ENCODE results near the gene KRT76. TPM values are rescaled to one million over a fixed set of nuclear protein-coding genes. Genes with fewer than 3 reads are reported as not detected.

KRT76 gene
- total RNA-seq, 1 donor from 2014 or later = not detected

DNA sequence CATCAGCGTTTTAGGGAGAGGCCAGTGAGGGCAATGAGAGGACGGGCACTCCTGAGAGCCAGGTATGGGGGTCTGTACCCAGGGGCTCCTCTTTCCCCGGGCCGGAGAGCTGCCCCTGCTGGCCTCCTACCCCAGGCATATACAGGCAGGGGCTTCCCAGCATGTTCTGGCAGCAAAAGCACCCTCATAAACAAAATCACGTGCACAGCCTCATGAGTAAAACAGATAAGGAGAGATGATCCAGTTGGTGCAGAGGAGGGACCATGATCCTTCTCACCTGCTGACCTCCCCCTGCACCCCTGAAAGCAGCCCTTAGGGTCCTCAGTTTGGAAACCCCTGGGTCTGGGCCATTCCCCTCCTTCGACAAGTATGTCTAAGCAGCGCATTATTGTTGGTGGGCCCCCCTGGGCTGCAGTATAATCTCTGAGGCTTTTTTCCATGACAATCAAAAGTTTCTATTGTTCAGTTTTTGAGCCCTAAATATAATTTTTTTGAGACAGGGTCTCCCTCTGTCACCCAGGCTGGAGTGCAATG is 41.8 kb upstream of the KRT76 start:
- no peak overlapping the region for H3K4me3 ChIP-seq
- intact Hi-C loops (cut with micrococcal nuclease) = no loop called here
- H3K9me3 ChIP-seq (replicated peaks) = no peaks in the 10 kb centered on the region
- no peaks in the 10 kb centered on the region for H3K36me3 ChIP-seq
- H3K27me3 ChIP-seq (ENCODE audit: low read depth) = peaks cover 60% of the 10 kb centered on the region
- DNase-seq = no peak
- no peak overlapping the region for H3K27ac ChIP-seq (replicated peaks)
- TF ChIP-seq, protein P1, sequence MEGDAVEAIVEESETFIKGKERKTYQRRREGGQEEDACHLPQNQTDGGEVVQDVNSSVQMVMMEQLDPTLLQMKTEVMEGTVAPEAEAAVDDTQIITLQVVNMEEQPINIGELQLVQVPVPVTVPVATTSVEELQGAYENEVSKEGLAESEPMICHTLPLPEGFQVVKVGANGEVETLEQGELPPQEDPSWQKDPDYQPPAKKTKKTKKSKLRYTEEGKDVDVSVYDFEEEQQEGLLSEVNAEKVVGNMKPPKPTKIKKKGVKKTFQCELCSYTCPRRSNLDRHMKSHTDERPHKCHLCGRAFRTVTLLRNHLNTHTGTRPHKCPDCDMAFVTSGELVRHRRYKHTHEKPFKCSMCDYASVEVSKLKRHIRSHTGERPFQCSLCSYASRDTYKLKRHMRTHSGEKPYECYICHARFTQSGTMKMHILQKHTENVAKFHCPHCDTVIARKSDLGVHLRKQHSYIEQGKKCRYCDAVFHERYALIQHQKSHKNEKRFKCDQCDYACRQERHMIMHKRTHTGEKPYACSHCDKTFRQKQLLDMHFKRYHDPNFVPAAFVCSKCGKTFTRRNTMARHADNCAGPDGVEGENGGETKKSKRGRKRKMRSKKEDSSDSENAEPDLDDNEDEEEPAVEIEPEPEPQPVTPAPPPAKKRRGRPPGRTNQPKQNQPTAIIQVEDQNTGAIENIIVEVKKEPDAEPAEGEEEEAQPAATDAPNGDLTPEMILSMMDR (IDR thresholded peaks at IDR 0.05; ENCODE audit: borderline replicate concordance) = no peak
- H3K4me1 ChIP-seq = peaks cover 5% of the 10 kb centered on the region

DNA sequence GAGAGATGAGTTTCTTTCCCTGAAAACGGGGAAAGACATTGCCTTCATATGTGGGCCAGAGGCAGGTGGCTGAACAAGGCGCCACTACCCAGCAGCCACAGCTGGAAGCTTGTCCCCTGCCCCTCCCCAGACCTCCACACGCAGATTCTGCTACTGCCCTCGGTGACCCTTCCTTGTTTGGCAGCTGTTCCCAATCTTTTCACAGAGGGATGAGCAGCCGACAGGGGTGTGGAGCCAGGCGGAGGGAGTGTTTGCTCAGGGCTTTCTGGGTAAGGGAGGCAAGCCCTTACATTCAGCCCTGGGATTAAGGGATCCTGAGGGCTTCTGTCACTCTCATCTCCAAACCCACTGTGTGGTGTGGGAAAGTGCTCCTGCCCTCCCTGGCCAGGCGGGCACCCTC is 41.2 kb upstream of the KRT76 start:
- Histone ChIP-seq H3K4me3 (no peak overlapping the region), H3K4me1 (peaks cover 6% of the 10 kb centered on the region), H3K27ac (replicated peaks) (no peak overlapping the region), H3K36me3 (no peaks in the 10 kb centered on the region), H3K9me3 (replicated peaks) (no peaks in the 10 kb centered on the region), H3K27me3 (ENCODE audit: low read depth) (peaks cover 60% of the 10 kb centered on the region)
- DNase-seq = no peak
- intact Hi-C loops (cut with micrococcal nuclease) = no loop called here
- TF ChIP-seq, protein P1 (IDR thresholded peaks at IDR 0.05; ENCODE audit: borderline replicate concordance) = no peak

DNA sequence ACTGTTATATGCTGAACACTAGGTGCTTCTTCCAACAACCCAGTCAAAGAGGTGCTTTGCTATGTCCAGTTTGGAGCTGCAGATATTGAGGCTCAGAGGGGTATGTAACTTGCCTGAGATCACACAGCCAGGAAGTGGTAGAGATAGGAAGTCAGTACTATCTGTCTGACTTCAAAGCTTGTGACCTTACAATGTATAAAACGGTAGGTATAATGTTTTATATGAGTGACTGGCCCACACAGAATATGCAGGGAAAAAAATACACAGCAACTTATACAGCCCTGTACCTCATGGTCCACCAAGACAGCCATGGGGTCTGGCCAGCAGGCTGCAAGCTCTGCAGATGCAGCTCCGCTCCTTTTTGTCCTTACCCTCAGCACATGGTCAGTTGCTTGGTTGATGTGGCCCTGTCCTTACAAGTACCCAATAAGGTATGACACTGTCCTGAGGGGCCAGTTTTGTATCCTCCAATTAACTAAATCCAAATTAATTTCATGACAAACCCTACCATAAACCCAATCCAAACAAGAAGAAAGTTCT is 40.6 kb upstream of the KRT76 start:
- Histone ChIP-seq H3K36me3 (no peaks in the 10 kb centered on the region), H3K27ac (replicated peaks) (no peak overlapping the region), H3K4me1 (peaks cover 6% of the 10 kb centered on the region), H3K27me3 (ENCODE audit: low read depth) (peaks cover 56% of the 10 kb centered on the region), H3K4me3 (no peak overlapping the region), H3K9me3 (replicated peaks) (no peaks in the 10 kb centered on the region)
- intact Hi-C loops (cut with micrococcal nuclease) = no loop called here
- no peak for DNase-seq
- TF ChIP-seq, protein P1 (IDR thresholded peaks at IDR 0.05; ENCODE audit: borderline replicate concordance) = no peak

DNA sequence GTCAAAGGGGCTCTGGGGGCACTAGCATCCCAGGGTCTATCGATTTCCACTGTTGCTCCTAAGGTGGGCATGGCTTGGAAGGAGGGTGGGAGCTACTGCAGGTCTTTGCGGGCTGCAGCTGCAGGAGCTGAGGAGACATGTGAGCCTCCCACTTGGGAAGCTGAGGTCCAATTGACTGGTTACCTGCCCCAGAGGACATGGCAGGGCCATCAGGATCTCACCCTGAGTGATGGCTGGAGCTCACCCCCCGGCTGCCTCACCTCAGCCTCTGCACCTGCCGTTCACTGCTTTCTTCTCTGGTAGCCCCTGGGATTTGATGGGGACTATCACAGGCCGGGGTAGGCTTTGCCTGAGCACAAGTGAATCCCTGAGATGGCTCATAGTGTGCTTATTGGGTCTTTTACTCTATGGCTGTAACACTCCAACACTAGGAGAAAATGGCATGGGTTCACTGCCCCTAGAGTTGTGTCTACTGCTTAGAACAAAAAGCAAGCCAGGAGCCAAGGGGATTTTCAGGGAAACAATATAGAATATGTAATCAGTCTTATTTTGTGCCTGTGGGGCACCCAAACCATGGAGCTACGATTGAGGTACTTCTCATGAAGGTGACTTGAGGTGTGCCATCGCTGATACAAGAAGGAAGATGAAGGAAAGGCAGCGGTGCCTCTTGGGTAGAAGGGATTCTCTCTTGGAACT is 40.0 kb upstream of the KRT76 start:
- peaks cover 6% of the 10 kb centered on the region for H3K4me1 ChIP-seq
- no peak for DNase-seq
- intact Hi-C loops (cut with micrococcal nuclease) = no loop called here
- no peaks in the 10 kb centered on the region for H3K36me3 ChIP-seq
- no peak overlapping the region for H3K27ac ChIP-seq (replicated peaks)
- H3K4me3 ChIP-seq = no peak overlapping the region
- no peaks in the 10 kb centered on the region for H3K9me3 ChIP-seq (replicated peaks)
- TF ChIP-seq, protein P1 (IDR thresholded peaks at IDR 0.05; ENCODE audit: borderline replicate concordance) = no peak
- peaks cover 56% of the 10 kb centered on the region for H3K27me3 ChIP-seq (ENCODE audit: low read depth)

DNA sequence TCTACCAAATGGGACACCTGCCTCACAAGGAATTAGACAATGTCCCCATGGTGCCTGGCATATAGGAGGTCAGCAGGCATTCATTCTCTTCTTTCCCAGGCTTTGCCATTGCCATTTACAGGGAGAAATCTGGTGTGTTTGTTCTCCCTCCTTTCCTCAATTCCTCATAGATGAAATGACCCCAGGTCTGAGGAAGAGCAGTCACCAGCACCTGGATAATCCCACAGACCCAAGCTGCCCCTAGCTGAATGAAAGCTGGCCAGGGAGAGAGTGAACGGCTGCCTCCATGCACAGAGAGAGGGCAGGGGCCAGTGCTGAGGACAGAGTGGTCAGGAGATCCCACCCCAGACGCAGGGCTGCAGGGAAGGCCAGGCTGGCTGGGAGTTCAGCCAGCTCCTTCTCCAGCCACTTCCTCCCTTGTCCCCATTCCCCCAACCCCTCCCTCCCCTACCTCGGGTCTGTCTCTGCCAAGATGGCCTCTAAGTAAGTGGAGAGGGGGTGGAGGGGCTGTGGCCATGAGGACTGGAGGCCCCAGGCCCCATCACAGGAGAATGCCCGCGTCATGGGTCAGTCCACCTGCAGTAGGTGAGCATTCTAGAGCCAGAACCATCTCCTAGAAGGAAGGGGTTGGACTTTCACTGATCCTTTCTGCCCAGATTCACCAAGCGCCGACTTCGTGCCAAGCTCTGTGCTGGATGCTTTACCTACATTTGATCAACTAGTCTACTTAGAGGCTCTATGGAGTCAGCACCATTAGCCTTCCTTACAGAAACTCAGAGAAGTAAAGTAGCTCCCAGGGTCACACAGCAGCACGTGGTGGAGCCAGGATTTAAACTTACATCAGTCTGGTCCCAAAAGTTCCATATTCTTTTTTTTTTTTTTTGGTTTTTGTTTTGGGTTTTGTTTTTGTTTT is 38.8 kb upstream of the KRT76 start:
- Histone ChIP-seq H3K9me3 (replicated peaks) (no peaks in the 10 kb centered on the region), H3K4me3 (no peak overlapping the region), H3K27me3 (ENCODE audit: low read depth) (peaks cover 45% of the 10 kb centered on the region), H3K36me3 (no peaks in the 10 kb centered on the region), H3K4me1 (peaks cover 6% of the 10 kb centered on the region), H3K27ac (replicated peaks) (no peak overlapping the region)
- no peak for DNase-seq
- TF ChIP-seq, protein P1 (IDR thresholded peaks at IDR 0.05; ENCODE audit: borderline replicate concordance) = no peak
- intact Hi-C loops (cut with micrococcal nuclease) = no loop called here

All from left ventricle myocardium inferior (tissue), 1 donor.